SK-N-SH treated with all-trans-retinoic acid at 6 μM for 48 hours (cell line): ENCODE measurements around the gene CTNNAL1.

Source experiments
- ATAC-seq: fragments of 200-7000 bp; cut with Tn5 transposase; 3 replicates; pipeline ENCODE4 v1.9.1; 2020; ENCODE audit warnings: mild to moderate bottlenecking, moderate library complexity
- ARNTL ChIP-seq: fragments of 450-650 bp; formaldehyde crosslinking; IDR thresholded peaks from 2 replicates; pipeline ENCODE4 v1.5.0; 2020; ENCODE audit warnings: low read depth, mild to moderate bottlenecking, moderate library complexity, borderline replicate concordance
- CSDC2 ChIP-seq: fragments of 250-450 bp; sonication (Bioruptor Pico); IDR thresholded peaks from 2 replicates; pipeline ENCODE4 v1.5.0; 2020; ENCODE audit warnings: mild to moderate bottlenecking, moderate library complexity
- GLIS3 ChIP-seq: fragments of 250-450 bp; sonication (Bioruptor Pico); IDR thresholded peaks from 2 replicates; pipeline ENCODE4 v1.5.0; 2020; ENCODE audit warnings: mild to moderate bottlenecking, moderate library complexity
- ISL1 ChIP-seq: fragments of 250-450 bp; sonication (Bioruptor Pico); IDR thresholded peaks from 2 replicates; pipeline ENCODE4 v2.1.2; 2022; ENCODE audit warnings: mild to moderate bottlenecking, moderate library complexity
- OSR1 ChIP-seq: fragments of 250-450 bp; sonication (Bioruptor Pico); IDR thresholded peaks from 2 replicates; pipeline ENCODE4 v1.8.0; 2022; ENCODE audit warnings: moderate library complexity, mild to moderate bottlenecking, inconsistent platforms
- RARB ChIP-seq: fragments of 250-450 bp; sonication (Bioruptor Pico); IDR thresholded peaks from 2 replicates; pipeline ENCODE4 v1.8.0; 2021; ENCODE audit warnings: mild to moderate bottlenecking, moderate library complexity
- SNAI2 ChIP-seq: fragments of 250-450 bp; sonication (Bioruptor Pico); IDR thresholded peaks from 2 replicates; pipeline ENCODE4 v1.5.0; 2020; ENCODE audit warnings: mild to moderate bottlenecking, moderate library complexity
- TCF4 ChIP-seq: fragments of 250-450 bp; sonication (Bioruptor Pico); IDR thresholded peaks from 2 replicates; pipeline ENCODE4 v1.8.0; 2021; ENCODE audit warnings: mild to moderate bottlenecking, moderate library complexity, borderline replicate concordance
- TOX ChIP-seq: fragments of 250-450 bp; sonication (Bioruptor Pico); IDR thresholded peaks from 2 replicates; pipeline ENCODE4 v1.8.0; 2021; ENCODE audit warnings: mild to moderate bottlenecking, moderate library complexity, borderline replicate concordance
- ZC3H10 ChIP-seq: fragments of 250-450 bp; sonication (Bioruptor Pico); IDR thresholded peaks from 2 replicates; pipeline ENCODE4 v1.5.1; 2021; ENCODE audit warnings: mild to moderate bottlenecking, moderate library complexity
- ZFP3 ChIP-seq: fragments of 250-450 bp; sonication (Bioruptor Pico); IDR thresholded peaks from 2 replicates; pipeline ENCODE4 v1.5.0; 2020; ENCODE audit warnings: mild to moderate bottlenecking, moderate library complexity
- ZNF565 ChIP-seq: fragments of 450-650 bp; formaldehyde crosslinking; conservative IDR thresholded peaks from 2 replicates; pipeline ENCODE4 v1.5.0; 2020; ENCODE audit warnings: low read depth, mild to moderate bottlenecking, moderate library complexity
- ZNF70 ChIP-seq: fragments of 450-650 bp; formaldehyde crosslinking; IDR thresholded peaks from 2 replicates; pipeline ENCODE4 v1.5.0; 2020; ENCODE audit warnings: mild to moderate bottlenecking, moderate library complexity
- ZNF8 ChIP-seq: fragments of 450-650 bp; formaldehyde crosslinking; IDR thresholded peaks from 2 replicates; pipeline ENCODE4 v1.5.0; 2020; ENCODE audit warnings: mild to moderate bottlenecking, moderate library complexity
- TF ChIP-seq, protein P1 (sequence below): fragments of 250-450 bp; sonication (Bioruptor Pico); IDR thresholded peaks from 2 replicates; pipeline ENCODE4 v1.5.0; 2020; ENCODE audit warnings: mild to moderate bottlenecking, moderate library complexity
- TF ChIP-seq, protein P2 (sequence below): fragments of 250-450 bp; sonication (Bioruptor Pico); IDR thresholded peaks from 2 replicates; pipeline ENCODE4 v1.8.0; 2021; ENCODE audit warnings: low read depth, mild to moderate bottlenecking, moderate library complexity, borderline replicate concordance
- TF ChIP-seq, protein P3 (sequence below): fragments of 250-450 bp; sonication (Bioruptor Pico); IDR thresholded peaks from 2 replicates; pipeline ENCODE4 v1.5.1; 2020; ENCODE audit warnings: low read depth, mild to moderate bottlenecking, moderate library complexity
- TF ChIP-seq, protein P4 (sequence below): fragments of 250-450 bp; sonication (Bioruptor Pico); IDR thresholded peaks from 2 replicates; pipeline ENCODE4 v1.8.0; 2020; ENCODE audit warnings: mild to moderate bottlenecking, moderate library complexity, borderline replicate concordance
- TF ChIP-seq, protein P5 (sequence below): fragments of 250-450 bp; sonication (Bioruptor Pico); IDR thresholded peaks from 2 replicates; pipeline ENCODE4 v1.5.1; 2021; ENCODE audit warnings: mild to moderate bottlenecking, moderate library complexity

The CTNNAL1 gene

DNA sequence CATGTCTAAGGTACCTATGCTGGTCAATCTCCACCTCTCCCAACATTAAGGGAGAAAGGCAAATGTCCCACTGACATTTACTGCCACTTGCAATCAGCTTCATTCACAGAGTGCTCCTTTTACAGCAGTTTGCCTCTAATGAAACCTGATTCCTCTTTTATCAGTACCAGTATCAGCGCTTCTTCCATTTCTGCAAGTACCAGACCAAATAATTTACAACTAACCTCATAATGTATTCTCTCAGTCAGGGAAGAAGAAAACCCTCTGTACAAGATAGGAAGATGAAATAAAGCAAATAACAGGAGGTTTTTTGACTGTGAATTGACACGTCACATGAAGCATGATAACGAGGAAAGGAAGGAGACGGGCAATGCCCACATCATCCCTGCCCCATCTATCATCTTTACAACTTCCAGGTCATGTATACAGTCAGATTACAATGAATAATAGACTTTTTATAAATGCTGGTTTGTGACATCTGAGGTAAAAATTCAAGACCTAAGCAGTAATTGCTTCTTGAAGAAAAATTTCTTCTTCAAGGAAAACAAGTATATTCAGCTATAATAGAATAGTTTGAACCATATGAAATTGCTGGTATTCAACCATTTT is 57.2 kb downstream of the CTNNAL1 start:
- no peak for TF ChIP-seq ZNF565
- TF ChIP-seq, protein P1, sequence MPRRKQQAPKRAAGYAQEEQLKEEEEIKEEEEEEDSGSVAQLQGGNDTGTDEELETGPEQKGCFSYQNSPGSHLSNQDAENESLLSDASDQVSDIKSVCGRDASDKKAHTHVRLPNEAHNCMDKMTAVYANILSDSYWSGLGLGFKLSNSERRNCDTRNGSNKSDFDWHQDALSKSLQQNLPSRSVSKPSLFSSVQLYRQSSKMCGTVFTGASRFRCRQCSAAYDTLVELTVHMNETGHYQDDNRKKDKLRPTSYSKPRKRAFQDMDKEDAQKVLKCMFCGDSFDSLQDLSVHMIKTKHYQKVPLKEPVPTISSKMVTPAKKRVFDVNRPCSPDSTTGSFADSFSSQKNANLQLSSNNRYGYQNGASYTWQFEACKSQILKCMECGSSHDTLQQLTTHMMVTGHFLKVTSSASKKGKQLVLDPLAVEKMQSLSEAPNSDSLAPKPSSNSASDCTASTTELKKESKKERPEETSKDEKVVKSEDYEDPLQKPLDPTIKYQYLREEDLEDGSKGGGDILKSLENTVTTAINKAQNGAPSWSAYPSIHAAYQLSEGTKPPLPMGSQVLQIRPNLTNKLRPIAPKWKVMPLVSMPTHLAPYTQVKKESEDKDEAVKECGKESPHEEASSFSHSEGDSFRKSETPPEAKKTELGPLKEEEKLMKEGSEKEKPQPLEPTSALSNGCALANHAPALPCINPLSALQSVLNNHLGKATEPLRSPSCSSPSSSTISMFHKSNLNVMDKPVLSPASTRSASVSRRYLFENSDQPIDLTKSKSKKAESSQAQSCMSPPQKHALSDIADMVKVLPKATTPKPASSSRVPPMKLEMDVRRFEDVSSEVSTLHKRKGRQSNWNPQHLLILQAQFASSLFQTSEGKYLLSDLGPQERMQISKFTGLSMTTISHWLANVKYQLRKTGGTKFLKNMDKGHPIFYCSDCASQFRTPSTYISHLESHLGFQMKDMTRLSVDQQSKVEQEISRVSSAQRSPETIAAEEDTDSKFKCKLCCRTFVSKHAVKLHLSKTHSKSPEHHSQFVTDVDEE (CRISPR knock-in tag), result 0 out of 2 replicates have a peak, but pooled peaks have one; percentile 64
- TF ChIP-seq ISL1 (CRISPR knock-in tag), result 0 out of 2 replicates have a peak, but pooled peaks have one; percentile 35
- ATAC-seq, result peak; percentile 33; the same call in 1 of the 3 replicates

DNA sequence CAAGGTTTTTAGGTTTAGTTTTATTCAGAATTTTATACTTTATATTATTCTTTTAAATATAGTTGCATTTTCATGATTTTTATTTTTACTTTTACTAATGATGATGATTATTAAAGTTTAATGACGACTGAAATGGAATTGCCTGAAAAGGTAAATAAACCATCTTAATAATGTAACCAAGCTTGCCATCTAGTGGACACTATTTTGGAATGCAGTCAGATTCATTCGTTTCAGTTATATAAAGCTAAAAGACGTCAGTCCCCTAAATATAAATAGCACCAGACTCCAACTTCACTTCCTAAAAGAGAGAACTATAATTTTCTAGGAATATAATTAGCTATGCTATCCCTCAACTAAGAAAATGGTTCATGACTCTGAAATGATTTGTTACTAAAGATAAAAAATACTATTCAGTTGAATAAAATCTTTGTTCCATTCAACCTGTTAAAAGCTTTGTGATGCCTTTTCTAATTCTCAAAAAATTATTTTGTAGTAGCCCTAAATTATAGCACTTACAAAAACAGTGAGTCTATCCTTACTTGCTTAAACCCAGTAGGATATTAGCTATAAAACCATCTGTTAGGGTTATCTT is 59.2 kb downstream of the CTNNAL1 start:
- ATAC-seq, result peak; percentile 77
- no peak for TF ChIP-seq RARB (CRISPR knock-in tag)
- TF ChIP-seq, protein P2, sequence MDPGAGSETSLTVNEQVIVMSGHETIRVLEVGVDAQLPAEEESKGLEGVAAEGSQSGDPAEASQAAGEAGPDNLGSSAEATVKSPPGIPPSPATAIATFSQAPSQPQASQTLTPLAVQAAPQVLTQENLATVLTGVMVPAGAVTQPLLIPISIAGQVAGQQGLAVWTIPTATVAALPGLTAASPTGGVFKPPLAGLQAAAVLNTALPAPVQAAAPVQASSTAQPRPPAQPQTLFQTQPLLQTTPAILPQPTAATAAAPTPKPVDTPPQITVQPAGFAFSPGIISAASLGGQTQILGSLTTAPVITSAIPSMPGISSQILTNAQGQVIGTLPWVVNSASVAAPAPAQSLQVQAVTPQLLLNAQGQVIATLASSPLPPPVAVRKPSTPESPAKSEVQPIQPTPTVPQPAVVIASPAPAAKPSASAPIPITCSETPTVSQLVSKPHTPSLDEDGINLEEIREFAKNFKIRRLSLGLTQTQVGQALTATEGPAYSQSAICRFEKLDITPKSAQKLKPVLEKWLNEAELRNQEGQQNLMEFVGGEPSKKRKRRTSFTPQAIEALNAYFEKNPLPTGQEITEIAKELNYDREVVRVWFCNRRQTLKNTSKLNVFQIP (CRISPR knock-in tag), result no peak
- TF ChIP-seq, protein P3, sequence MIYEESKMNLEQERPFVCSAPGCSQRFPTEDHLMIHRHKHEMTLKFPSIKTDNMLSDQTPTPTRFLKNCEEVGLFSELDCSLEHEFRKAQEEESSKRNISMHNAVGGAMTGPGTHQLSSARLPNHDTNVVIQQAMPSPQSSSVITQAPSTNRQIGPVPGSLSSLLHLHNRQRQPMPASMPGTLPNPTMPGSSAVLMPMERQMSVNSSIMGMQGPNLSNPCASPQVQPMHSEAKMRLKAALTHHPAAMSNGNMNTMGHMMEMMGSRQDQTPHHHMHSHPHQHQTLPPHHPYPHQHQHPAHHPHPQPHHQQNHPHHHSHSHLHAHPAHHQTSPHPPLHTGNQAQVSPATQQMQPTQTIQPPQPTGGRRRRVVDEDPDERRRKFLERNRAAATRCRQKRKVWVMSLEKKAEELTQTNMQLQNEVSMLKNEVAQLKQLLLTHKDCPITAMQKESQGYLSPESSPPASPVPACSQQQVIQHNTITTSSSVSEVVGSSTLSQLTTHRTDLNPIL (CRISPR knock-in tag), result no peak
- TF ChIP-seq, protein P4, sequence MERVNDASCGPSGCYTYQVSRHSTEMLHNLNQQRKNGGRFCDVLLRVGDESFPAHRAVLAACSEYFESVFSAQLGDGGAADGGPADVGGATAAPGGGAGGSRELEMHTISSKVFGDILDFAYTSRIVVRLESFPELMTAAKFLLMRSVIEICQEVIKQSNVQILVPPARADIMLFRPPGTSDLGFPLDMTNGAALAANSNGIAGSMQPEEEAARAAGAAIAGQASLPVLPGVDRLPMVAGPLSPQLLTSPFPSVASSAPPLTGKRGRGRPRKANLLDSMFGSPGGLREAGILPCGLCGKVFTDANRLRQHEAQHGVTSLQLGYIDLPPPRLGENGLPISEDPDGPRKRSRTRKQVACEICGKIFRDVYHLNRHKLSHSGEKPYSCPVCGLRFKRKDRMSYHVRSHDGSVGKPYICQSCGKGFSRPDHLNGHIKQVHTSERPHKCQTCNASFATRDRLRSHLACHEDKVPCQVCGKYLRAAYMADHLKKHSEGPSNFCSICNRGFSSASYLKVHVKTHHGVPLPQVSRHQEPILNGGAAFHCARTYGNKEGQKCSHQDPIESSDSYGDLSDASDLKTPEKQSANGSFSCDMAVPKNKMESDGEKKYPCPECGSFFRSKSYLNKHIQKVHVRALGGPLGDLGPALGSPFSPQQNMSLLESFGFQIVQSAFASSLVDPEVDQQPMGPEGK (CRISPR knock-in tag), result no peak
- no peak for TF ChIP-seq ZFP3 (CRISPR knock-in tag)
- no peak for TF ChIP-seq ZNF8 (CRISPR knock-in tag)
- no peak for TF ChIP-seq SNAI2 (CRISPR knock-in tag)

DNA sequence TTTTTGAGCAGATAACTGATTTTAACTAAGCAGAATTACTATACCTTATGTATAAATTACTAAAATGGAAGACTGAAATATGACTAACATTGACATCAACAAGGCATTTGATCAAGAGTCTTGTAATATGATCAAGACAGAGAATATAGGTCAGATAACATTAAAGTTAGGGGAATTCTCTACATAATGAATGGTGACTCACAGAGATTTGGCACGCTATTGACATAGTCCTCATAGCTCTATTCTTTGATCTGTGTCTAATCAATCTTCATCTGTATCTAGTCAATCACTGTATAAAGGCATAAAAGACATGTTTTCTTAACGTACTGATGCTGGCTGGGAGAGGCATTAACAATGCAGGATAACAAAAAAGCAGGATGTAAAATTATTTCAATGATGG is 61.7 kb downstream of the CTNNAL1 start:
- no peak for TF ChIP-seq ZC3H10 (CRISPR knock-in tag)
- 0 out of 2 replicates have a peak, but pooled peaks have one; percentile 15 for TF ChIP-seq ISL1 (CRISPR knock-in tag)
- ATAC-seq, result no peak

DNA sequence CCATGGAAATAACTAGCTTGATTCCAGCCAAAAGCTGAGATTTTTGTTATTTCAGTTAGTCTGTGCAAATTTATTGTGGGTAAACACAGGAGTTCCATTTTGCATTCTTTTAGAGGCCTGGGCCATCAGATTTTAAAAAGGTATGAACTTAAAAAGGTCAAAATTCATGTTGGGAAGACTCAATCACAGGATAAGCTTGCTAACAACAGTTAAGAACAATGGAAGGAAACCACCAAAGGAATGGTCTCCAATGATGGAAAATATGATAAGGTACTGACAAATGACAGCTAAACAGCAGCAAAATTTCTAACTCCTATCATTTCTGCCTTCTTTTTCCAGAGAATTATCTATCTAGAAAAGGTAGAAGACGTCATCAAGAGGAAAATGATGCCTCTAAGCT is 63.1 kb downstream of the CTNNAL1 start:
- no peak for ATAC-seq
- TF ChIP-seq ZNF8 (CRISPR knock-in tag) (no peak), SNAI2 (CRISPR knock-in tag) (no peak), ZNF70 (CRISPR knock-in tag) (no peak), TCF4 (CRISPR knock-in tag) (no peak), ARNTL (CRISPR knock-in tag) (no peak), CSDC2 (CRISPR knock-in tag) (no peak), TOX (CRISPR knock-in tag) (no peak), OSR1 (CRISPR knock-in tag) (no peak), GLIS3 (no peak), RARB (CRISPR knock-in tag) (no peak), ZNF565 (no peak)
- TF ChIP-seq, protein P5, sequence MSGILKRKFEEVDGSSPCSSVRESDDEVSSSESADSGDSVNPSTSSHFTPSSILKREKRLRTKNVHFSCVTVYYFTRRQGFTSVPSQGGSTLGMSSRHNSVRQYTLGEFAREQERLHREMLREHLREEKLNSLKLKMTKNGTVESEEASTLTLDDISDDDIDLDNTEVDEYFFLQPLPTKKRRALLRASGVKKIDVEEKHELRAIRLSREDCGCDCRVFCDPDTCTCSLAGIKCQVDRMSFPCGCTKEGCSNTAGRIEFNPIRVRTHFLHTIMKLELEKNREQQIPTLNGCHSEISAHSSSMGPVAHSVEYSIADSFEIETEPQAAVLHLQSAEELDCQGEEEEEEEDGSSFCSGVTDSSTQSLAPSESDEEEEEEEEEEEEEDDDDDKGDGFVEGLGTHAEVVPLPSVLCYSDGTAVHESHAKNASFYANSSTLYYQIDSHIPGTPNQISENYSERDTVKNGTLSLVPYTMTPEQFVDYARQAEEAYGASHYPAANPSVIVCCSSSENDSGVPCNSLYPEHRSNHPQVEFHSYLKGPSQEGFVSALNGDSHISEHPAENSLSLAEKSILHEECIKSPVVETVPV (CRISPR knock-in tag), result no peak
- TF ChIP-seq, protein P2 (CRISPR knock-in tag), result no peak
- TF ChIP-seq, protein P1 (CRISPR knock-in tag), result no peak
- TF ChIP-seq, protein P3 (CRISPR knock-in tag), result no peak
